HL-60/S4 treated with retinoic acid at 250 ng/mL for 4 days and 3 days (cell line): ENCODE results near the gene C22orf39.

Experiments used
- in situ Hi-C: fragments of 300-500 bp; cut with MboI; formaldehyde crosslinking; loops from 2 replicates; pipeline ENCODE4 v1.7.0; 2022; ENCODE audit warnings: low sequenced_read_pairs

Gene C22orf39, protein sequence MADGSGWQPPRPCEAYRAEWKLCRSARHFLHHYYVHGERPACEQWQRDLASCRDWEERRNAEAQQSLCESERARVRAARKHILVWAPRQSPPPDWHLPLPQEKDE

GRCh38 chr22:19447330-19448075 is at the start of gene C22orf39:
C22orf39 (minus strand) TSS chr22:19447711; CDS start chr22:19447688, 23 bp downstream.
- in situ Hi-C loops, result no loop called here

DNA sequence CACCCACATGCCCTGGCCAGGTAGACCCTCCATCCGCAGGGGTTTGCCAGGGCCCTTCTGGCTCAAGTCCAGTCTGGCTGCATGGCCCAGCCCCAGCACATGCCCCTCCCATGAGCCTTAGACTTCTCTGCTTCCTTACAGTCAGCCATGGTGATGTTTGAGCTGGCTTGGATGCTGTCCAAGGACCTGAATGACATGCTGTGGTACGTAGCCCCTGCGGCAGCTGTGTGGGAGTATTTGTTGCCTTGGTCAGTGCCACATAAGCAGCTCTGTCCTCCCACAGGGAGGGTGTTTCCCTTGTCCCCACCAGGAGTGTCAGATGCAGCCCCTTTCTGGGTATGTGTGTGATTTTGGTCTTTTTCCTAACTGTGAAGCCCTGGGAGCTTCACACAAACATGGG is 49.7 kb upstream of the C22orf39 start:
- in situ Hi-C loops, result no loop called here

DNA sequence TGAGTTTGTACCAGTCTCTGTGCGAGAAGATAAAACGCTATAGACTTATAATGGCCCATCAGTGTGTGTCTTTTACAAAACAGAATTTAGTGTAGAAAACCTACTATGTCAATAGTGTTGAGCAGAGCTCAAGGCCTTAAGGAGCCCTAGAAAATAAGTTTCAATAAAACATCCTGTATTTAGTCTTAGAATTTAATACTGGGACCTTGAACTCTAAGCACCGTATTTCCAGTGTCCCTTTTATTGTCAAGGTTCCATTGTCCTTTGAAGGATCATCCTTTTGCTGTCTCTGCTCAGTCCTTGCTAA is 48.8 kb upstream of the C22orf39 start:
- in situ Hi-C loops, result no loop called here

DNA sequence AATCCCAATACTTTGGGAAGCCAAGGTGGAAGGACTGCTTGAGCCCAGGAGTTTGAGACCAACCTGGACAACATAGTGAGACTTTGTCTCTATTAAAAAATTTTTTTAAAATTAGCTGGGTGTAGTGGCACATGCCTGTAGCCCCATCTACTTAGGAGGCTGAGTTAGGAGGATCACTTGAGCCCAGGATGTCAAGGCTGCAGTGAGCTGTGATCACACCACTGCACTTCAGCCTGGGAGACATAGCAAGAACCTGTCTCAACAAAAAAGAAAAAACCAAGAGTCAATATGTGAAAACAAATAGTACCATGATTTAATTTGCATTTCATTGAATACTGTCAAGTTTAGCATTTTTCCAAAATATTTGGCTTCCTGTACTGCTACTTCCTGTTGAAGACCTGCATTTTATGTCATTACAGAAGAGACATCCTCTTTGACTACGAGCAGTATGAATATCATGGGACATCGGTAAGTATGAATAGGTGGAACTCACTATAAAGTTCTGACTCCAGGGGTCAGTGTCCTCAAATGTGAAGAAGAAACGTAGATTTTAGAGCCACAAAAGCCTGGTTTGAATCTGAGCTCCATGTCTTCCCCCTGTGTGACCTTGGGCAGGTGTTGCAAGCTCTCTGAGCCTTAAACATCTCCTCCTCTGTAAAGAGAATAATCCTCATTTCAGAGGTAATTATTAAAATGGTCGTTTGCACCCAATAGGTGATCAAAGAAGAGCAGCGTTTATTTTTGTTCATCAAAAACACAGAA is 48.2 kb upstream of the C22orf39 start:
- in situ Hi-C loops, result no loop called here

GRCh38 chr22:19494676-19495173 is 47.2 kb upstream of the C22orf39 start:
- in situ Hi-C loops, result no loop called here

DNA sequence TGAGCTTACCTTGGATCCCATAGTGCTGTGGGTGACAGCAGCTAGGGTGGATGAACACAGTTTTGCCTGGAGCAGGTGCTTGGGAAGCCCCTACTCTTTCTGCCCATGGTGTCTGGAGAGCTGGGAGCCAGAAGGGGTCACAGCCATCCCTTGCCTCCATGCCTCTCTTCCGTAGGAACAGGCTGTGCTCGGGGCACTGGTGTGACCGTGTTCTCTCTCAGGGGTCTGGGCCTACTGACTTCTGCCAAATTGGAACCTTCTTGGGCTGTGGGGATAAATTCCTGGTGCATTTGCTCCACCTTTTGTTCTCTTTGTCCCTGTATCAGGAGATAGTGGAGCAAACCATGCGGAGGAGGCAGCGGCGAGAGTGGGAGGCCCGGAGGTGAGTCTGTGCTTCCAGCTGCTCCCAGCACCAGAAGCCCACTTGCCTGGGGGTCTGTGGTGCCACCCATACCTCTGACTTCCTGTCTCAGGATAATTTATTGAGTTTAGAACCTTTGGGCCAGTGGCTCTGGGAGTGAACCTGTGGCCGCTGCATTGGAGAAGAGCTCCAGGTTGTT is 46.6 kb upstream of the C22orf39 start:
- in situ Hi-C loops, result no loop called here

DNA sequence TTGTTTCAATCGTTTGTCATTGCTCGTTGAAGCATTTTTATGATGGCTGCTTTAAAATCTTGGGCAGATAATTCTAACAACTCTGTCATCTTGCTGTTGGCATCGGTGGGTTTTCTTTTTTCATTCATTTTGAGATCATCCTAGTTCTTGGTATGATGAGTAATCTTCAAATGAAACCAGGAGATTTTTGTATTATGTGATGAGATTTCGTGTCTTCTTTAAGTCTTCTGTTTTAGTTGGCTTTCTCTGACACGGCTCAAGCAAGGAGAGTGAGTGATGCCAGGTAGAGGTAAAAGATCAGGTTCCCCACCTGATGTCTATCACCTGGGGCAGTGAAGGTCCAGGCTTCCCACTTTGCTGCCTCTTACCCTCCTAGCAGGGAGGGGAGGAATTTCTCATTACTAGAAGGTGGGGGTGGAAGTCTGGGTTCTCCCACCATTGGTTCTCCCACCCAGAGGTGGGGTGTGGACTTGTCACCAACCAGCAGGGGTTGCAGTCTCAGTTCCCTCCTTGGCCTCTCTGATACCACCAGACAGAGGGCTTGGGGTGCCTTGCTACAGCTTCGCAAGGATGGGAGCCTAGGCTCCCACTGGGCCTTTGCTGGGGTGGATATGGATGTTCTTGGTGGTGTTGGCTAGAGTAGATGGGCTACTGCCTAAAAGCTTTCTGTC is 45.1 kb upstream of the C22orf39 start:
- in situ Hi-C loops, result no loop called here

- in situ Hi-C loops, result no loop called here
These were observed 43.2 kb upstream of the C22orf39 start for GRCh38 chr22:19490628-19491230.

DNA sequence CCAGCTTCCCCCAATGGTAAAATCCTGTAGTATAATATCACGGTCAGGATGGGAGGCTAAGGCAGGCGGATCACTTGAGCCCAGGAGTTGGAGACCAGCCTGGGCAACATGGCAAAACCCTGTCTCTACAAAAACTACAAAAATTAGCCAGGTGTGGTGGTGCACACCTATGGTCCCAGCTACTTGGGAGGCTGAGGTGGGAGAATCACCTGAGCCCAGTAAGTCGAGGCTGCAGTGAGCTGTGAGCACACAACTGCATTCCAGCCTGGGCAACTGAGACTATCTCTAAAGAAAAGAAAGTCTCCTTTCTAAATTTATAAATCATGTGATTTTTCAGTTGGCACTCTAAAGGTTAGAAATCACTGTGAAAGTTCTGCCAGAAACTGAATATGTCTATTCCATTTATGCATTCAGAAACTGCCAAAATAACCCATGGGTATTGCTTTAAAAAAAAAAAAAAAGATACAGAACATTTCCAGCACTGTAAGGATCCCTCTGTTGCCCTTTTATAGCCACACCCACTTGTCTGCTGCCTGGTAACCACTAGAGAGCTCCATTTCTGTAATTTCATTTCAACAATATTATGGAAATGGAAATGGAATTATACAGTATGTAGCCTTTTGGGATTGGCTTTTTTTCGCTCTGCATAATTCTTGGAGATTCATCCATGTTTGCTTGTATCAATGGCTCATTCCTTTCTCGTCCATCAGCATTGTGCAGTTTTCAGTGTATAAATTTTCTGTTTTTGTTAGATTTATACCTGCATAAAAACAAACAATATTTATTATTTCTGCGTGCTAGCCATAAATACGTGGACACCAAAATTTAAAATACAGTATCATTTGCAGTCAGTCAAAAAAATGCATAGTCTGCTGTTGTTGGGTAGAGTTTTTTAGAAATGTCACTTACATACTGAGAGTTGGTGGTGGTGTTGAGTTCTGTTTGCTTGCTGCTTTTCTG is 41.7 kb upstream of the C22orf39 start:
- in situ Hi-C loops, result no loop called here

- in situ Hi-C loops, result no loop called here
These were observed 40.8 kb upstream of the C22orf39 start for GRCh38 chr22:19488285-19488684.

GRCh38 chr22:19483481-19484244 is 36.2 kb upstream of the C22orf39 start:
- in situ Hi-C loops, result no loop called here

- in situ Hi-C loops, result no loop called here
These were observed 34.8 kb upstream of the C22orf39 start for GRCh38 chr22:19482297-19482696.

DNA sequence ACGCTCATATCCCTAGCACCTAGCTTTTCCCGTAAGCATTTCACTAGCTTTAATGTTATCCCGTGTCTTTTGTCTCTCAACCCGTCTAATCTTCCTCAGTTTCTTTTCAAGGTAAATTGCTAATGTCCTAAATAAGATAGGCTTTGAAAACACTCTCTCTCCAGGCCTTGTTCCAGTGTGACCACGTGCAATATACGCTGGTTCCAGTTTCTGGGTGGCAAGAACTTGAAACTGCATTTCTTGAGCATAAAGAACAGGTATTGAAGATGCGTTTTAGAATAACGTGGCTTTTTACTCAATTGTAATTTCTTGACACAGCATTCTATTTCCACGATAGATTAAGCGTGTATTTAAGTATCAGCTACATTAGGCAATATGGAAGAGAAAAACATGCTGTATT is 33.3 kb upstream of the C22orf39 start:
- in situ Hi-C loops, result no loop called here

DNA sequence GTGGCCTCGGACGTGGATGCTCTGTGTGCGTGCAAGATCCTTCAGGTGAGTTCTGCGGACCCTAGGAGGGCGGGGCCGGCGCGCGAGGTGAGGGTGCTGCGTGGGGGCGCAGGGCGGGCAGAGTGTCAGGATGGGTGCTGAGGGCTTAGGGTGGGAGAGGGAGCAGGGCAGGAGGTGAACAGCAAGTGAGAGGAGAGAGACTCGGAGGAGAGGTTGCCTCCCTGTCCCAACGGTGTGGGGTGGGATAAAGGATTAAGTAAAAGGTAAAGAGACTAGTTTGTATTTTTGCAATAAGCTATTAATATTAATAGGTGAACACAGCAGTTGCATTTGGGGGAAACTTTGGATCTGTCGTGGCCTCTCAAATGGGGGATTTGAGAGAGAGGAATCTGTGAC is 32.7 kb upstream of the C22orf39 start:
- in situ Hi-C loops, result no loop called here

DNA sequence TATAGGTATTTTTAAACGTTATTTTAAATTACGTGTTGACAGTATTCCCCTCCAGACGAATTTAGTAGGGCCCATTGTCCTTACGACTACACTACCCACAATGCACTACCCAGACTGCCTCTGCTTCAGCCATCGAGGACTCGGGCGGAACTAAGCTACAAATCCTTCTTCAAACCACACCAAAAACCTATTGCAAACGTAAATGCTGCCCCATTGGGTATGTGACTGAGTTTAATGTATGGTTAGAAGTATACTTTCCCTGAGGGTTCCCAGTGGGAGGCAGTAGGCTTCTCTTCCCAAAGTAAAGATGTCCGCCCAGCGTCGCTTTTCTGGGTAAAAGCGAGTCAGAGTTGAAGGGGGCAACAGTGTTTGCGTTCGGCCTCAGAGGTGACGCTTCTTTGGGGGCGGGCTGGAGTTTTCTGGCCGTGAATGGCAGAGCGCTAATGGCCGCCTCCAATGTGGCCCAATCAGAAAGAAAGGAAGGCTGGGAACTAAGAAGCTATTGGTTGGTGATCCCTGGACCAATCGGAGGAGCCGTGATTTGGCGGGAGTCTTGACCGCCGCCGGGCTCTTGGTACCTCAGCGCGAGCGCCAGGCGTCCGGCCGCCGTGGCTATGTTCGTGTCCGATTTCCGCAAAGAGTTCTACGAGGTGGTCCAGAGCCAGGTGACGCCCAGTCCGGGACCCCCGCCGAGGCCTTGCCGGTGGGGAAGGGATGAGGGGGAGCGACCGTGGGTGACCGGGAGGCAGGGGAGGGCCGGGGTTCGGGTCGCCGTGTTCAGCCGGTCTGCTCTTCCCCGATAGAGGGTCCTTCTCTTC is 32.1 kb upstream of the C22orf39 start, which contains the start of gene CDC45:
TSS of gene CDC45 (plus strand) at position 566 of the 818 bp plus-strand sequence. CDS start at position 615, 49 bp downstream.
- in situ Hi-C loops, result no loop called here

GRCh38 chr22:19478901-19479354 is 31.4 kb upstream of the C22orf39 start, which contains the start of gene UFD1:
UFD1 (minus strand) TSS chr22:19479193; CDS start chr22:19479085, 108 bp downstream.
- in situ Hi-C loops, result no loop called here

- in situ Hi-C loops, result no loop called here
These were observed 30.8 kb upstream of the C22orf39 start for GRCh38 chr22:19478045-19478900.
